ENCODE data around the gene MRPS27. TPM values are rescaled to one million over a fixed set of nuclear protein-coding genes. Genes with fewer than 3 reads are reported as not detected.

The MRPS27 gene
- total and polyA plus RNA-seq, 11 donors = 31.9 to 94.1 (median 67.9) TPM

DNA sequence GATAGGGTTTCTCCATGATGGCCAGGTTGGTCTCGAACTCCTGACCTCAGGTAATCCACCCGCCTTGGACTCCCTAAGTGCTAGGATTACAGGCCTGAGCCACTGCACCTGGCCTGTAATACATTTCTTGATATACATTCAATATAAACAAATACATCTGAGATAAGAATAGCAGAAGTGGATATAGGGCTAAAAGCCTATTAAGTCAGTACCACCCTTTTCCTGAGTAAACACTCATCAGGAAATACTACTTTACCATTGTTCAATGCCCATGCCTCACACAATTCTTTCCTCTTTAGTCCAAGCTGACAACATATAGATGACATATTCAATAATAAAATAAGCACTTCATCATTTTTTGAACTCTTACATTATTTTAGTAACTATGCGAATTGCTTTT, 64.8 kb downstream of the MRPS27 start:
- intact Hi-C loops (cut with DNase I) = no loop called here
- H3K9me3 ChIP-seq = no peaks in the 10 kb centered on the region
- no peak for ATAC-seq
- H3K4me1 ChIP-seq = peaks cover 0 to 22% (median 10%) of the 10 kb centered on the region in 12 donors
- no peak for DNase-seq
- H3K4me3 ChIP-seq = no peak overlapping the region
- no peak for TF ChIP-seq POLR2A (IDR thresholded peaks at IDR 0.05)
- TF ChIP-seq, protein P1, sequence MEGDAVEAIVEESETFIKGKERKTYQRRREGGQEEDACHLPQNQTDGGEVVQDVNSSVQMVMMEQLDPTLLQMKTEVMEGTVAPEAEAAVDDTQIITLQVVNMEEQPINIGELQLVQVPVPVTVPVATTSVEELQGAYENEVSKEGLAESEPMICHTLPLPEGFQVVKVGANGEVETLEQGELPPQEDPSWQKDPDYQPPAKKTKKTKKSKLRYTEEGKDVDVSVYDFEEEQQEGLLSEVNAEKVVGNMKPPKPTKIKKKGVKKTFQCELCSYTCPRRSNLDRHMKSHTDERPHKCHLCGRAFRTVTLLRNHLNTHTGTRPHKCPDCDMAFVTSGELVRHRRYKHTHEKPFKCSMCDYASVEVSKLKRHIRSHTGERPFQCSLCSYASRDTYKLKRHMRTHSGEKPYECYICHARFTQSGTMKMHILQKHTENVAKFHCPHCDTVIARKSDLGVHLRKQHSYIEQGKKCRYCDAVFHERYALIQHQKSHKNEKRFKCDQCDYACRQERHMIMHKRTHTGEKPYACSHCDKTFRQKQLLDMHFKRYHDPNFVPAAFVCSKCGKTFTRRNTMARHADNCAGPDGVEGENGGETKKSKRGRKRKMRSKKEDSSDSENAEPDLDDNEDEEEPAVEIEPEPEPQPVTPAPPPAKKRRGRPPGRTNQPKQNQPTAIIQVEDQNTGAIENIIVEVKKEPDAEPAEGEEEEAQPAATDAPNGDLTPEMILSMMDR (IDR thresholded peaks at IDR 0.05) = no peak
- H3K27me3 ChIP-seq = no peaks in the 10 kb centered on the region
- no peak overlapping the region for H3K27ac ChIP-seq
- WGBS, 4 donors = 95 to 99% (median 97%) methylated on average over 3 of the region's 3 CpGs
- peaks cover 0 to 3% (median 0%) of the 10 kb centered on the region in 9 donors for H3K36me3 ChIP-seq

DNA sequence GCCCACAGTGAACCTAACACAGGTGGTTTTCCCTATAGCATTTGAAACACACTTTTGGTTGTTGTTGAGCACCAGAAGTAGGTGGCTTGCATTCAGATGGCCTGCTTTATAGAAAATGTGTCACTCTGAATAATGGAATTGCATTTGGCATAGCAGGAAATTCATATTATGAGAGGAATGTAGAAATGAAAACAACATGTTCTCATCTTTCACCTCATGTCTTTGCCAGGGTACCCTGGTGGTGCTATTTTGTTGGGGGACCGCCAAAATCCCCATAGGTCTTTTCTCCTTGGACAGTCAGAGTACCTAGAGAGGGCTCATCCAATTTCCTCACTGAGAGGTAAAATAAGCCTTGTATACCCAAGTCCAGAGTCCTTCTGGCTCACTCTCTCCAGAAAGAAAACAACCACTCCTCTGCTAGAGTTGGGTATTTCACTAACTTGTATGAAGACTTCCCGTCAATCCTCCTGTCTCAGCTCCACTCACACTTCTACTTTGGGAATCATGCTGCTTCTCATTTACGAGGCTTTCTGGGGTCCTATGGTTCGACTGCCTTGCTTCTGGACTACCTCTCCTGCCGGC, 67.4 kb downstream of the MRPS27 start:
- TF ChIP-seq POLR2A (IDR thresholded peaks at IDR 0.05) = no peak
- TF ChIP-seq, protein P1 (IDR thresholded peaks at IDR 0.05) = no peak
- Histone ChIP-seq H3K4me1 (peaks cover 0 to 36% (median 22%) of the 10 kb centered on the region in 12 donors), H3K4me3 (no peak overlapping the region), H3K27ac (no peak overlapping the region), H3K27me3 (no peaks in the 10 kb centered on the region), H3K9me3 (no peaks in the 10 kb centered on the region), H3K36me3 (peaks cover 0 to 3% (median 0%) of the 10 kb centered on the region in 9 donors)
- DNase-seq = no peak
- WGBS, 4 donors = 90 to 96% (median 94%) methylated on average over 5 of the region's 5 CpGs
- ATAC-seq = no peak
- intact Hi-C loops (cut with DNase I) = no loop called here

DNA sequence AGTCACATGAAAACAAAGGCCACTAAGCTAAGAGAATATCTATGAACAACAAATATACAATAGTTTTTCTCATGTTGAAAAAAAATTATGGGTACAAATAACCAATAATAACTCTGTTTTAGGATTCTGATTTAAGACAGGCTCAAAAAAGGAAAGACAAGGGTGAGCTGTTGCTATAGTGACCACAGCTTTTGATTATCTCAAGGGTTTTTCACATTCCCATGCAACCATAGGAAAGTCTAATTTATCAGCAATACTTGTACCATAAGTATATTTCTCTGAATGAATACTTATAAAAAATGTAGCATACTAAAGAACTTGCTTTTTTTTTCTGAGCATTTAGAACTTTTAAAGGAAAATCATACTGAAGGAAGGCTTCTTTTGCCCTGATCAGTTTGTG, 68.0 kb downstream of the MRPS27 start:
- TF ChIP-seq, protein P1 (IDR thresholded peaks at IDR 0.05) = no peak
- no peak for TF ChIP-seq POLR2A (IDR thresholded peaks at IDR 0.05)
- peaks cover 0 to 1% (median 0%) of the 10 kb centered on the region in 9 donors for H3K36me3 ChIP-seq
- H3K4me3 ChIP-seq = no peak overlapping the region
- intact Hi-C loops (cut with DNase I) = no loop called here
- H3K27me3 ChIP-seq = no peaks in the 10 kb centered on the region
- H3K9me3 ChIP-seq = no peaks in the 10 kb centered on the region
- no peak for ATAC-seq
- no peak for DNase-seq
- H3K27ac ChIP-seq = no peak overlapping the region
- peaks cover 0 to 43% (median 27%) of the 10 kb centered on the region in 12 donors for H3K4me1 ChIP-seq

DNA sequence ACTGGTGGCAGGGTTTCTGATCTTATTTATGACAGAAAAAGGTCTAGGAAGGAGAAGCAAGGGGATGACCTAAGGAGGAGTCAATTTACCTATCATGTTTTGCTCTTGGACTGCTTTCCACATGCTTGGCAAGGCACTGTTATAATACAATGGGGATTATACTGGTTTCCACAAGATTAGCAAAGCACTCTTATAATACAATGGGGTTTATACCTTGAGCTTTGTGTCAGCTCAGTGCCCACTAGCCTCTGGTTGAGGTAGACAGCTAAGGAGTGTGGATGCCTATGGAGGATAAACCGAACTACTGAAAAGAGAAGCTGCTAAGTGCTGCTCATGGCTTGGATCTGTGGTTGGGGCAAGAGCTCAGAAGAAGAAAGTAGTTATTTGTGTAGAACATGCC, 68.7 kb downstream of the MRPS27 start:
- Histone ChIP-seq H3K4me1 (peaks cover 4 to 47% (median 31%) of the 10 kb centered on the region in 12 donors), H3K36me3 (no peaks in the 10 kb centered on the region), H3K4me3 (no peak overlapping the region), H3K27me3 (no peaks in the 10 kb centered on the region), H3K9me3 (no peaks in the 10 kb centered on the region), H3K27ac (no peak overlapping the region)
- ATAC-seq = no peak
- no peak for DNase-seq
- no peak for TF ChIP-seq POLR2A (IDR thresholded peaks at IDR 0.05)
- TF ChIP-seq, protein P1 (IDR thresholded peaks at IDR 0.05) = no peak
- intact Hi-C loops (cut with DNase I) = no loop called here
- WGBS, 4 donors = 96 to 100% (median 99%) methylated on average over 1 of the region's 1 CpG
